ENCODE measurements around the gene GON7.

DNA sequence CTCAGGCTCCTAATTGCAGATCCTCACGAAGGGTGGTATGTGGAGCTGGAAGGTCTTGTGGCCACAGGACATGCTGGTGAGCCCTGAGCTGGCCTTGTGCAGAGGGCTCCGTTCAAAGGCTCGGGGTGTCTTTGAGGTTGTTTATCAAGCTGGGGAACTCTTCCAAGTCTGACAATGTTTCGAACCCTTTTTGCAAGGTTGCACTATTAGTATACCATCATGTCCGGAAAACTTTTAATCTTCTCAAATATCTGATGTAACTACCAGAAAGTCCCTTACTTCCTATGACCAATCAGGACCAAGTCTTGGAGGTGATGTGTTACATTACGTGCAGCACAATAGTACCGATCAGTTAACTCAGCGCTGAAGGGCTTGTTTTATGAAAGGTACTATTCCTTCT, 21.7 kb upstream of the GON7 start:
- TF ChIP-seq POLR2AphosphoS5 (IDR thresholded peaks at IDR 0.05; ENCODE audit: borderline replicate concordance, low read depth, low read length) = no peak
- no peak for TF ChIP-seq EZH2 (IDR thresholded peaks at IDR 0.05)
